GM21528 (cell line): ENCODE measurements around the gene C1GALT1.
"Not testable (repeated sequence)": the region's sequence is repeated elsewhere in the genome, so short reads cannot be mapped to it uniquely, and the experiment has no call there.

Experiments
- ATAC-seq: cut with Tn5 transposase; IDR thresholded peaks from one replicate; pipeline ENCODE4 v1.9.1; 2021; ENCODE audit warnings: mild to moderate bottlenecking, moderate library complexity; ENCODE audit not compliant: unreplicated experiment, low FRiP score

C1GALT1 gene

DNA sequence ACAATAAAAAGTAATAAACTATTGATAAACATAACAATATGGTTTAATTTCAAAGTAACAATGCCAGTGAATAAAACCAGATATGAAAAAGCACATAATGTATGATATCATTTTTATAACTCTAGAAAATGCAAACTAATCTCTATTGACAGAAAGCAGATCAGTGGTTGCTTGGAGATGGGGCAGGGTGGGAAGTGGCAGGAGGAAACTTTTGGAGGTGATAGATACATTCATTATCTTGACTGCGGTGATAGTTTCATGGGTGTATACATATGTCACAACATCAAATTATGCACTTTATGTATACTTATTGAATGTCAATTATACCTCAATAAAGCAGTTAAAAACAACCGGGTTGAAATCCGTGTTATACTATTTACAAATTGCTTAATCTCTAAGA, 16.0 kb upstream of the C1GALT1 start:
- ATAC-seq: no peak

DNA sequence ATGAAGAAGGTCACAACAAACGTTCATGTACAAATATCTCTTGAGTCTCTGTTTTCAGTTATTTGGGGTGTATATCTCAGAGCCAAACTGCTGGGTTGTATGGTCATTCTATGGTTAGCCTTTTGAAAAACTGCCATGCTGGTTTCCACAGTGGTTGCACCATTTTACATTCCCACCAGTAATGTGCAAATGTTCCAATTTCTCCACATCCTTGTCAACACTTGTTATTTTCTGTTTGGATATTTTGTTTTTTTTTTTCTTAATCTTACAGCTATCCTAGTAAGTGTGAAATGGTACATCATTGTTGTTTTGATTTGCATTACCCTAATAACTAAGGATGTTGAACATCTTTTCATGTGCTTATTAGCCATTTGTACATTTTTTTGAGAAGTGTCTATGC, 13.0 kb upstream of the C1GALT1 start:
- ATAC-seq: no peak

DNA sequence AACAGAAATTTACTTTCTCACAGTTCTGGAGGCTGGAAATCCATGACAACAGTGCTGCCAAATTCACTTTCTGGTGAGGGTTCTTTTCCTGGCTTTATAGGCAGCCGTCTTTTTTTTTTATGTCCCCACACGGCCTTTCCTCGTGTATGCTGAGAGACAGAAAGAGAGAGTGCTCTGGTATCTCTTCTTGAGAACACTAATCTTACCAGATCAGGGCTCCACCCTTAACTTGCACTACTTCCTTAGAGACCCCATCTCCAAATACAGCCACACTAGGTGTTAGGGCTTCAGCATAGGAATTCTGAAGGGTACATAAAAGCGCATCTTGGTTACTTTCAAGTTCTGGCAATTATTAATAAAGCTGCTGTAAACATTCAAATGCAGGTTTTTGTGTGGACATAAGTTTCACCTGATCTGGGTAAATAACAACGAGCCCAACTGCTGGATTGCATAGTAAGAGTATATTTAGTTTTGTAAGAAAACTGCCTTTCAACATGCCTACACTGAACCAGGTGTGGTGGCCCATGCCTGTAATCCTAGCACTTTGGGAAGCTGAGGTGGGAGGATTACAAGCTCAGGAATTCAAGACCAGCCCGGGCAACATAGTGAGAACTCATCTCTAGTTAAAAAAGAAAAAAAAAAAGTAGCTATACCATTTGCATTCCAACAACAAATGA, 8.2 kb upstream of the C1GALT1 start:
- no peak for ATAC-seq

DNA sequence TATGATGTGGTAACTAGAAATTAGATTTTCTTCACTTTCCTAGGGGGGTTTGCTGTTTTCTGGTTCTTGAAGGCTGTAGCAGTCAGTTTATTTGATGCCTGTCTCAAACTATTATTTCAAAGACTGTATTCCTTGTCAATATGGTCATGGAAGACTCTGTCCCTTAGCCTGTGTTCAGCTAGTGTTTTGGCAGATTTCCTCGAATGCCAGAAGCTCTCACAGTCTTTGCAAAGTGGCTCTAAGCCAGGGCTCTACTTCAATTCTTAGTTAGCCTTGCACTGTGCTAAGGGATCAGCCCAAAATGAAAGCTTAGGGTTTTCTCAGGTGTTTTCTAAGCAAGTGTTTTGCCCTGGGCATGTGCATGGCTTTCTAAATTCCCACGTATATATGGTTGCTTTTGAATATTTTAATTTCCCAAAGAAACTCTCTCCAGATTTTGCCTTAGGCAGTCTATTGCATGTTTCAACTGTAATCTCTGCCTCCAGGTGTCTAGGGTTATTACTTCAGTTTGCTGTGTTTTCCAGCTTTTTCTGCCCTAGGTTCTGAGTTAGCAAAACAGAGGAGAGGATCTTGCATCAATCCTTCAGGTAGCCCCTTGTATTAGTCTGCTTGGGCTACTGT, 7.2 kb upstream of the C1GALT1 start:
- no peak for ATAC-seq

DNA sequence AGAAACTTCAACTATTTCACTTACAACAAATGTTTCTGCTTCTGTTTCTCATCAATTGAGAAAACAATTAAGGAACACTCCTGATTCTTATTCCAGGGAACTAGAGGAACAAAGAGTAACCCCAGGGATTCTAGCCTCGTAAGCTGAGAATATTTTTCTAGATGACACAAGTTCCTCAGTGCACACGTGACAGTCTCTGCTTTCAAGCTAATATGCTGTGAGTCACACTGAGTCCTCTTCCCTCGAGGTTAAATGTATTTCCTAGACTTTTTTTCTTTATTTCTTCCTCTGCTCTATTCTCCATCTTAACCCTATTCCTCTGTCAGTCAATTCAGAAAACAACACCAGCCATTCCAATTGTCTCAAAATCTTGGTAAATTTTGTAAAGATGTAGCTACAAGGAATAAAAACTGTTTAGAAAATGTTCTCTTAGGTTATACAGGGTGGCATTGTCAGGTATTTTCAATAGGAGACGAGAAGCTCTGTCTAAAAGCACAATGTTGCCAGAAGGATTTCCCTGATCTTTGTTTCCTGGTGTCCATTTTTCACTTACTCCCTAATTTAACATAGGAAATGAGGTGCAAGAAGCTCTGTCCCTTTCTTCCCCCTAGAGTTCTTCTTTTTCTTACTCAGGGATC, 5.8 kb upstream of the C1GALT1 start:
- ATAC-seq: no peak

DNA sequence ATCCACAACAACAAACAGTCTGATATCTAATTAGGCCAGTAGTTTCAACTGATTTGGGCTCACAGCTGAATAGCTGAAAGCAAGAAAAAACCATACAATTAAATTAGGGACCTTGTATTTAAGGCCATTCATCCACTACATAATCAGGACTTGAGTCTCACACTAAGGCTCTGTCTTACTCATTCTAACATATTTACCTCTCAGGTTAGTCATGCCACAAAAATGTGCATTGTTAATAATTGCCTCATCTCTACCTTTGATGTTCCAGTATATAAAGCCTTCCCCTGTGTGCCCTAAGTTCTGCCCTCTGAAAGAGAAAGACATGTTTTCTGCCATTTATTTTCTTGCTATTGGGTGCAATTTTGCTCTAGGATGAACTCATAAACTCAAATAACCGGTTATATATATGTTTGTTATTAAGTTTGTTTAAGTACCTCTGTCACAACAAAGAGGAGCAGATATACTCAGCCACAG, 5.3 kb upstream of the C1GALT1 start:
- no peak for ATAC-seq

DNA sequence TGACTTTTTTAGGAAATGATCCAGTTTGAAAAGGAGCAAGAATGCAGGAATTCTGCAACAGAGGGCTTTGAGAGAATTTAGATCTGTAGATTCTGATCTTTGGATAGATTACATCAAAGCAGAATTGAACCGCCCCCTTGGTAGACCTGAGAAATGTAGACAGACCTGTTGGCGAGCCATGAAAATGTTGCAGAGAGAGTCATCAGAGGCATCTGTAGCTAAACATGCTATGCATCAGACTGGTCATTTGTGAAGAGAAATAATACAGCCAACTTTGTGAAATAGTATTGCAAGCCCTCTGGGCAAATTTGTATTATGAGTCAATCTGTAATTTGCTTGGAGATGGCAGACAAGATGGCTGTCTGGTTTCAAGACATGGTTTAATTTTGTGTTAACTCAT, 4.3 kb upstream of the C1GALT1 start:
- no peak for ATAC-seq

DNA sequence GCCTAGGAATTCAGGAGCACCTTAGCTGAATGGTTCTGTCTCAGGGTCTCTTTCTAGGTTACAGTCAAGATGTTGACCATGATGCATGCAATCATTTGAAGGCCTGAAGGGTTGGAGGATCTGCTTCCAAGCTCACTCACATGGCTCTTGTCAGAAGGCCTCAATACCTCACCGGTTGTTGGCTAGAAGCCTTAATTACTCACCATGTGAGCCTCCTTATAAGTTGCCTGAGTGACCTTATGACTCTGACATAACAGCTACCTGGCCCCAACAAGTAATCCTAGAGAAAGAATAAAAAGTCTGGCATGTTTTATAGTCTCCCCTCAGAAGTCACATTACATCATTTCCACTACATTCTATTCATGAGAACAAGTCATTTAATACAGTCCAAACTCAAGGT, 3.4 kb upstream of the C1GALT1 start:
- no peak for ATAC-seq

DNA sequence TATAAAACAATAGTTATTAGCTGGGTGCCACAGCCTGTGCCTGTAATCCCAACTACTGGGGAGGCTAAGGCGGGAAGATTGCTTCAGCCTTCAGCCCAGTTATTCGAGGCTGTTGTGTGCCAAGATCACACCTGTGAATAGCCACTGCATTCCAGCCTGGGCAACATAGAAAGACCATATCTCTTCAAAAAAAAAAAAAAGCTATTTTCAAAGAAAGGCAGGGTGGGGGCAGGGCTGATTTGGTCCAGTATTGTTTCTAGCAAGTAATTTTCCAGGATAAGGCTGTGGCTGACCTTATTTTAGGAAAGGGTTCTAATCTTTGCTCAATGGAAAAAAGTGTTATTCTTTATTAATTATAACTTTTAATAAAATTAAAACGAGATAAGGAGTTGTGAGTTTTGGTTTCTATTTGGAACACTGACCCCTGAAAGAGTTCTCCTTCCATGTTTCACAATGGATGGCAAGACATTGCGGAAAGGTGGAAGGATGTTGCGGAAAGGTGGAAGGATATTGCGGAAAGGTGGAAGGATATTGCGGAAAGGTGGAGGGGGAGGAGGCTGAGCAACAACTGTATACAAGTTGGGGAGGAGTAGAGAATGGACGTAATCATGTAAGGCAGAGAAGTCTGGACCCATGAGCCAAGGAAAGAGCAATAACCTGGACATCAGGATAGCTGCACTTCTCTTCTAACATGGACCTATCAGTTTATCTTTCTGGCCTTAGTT, 1.5 kb upstream of the C1GALT1 start:
- no peak for ATAC-seq

DNA sequence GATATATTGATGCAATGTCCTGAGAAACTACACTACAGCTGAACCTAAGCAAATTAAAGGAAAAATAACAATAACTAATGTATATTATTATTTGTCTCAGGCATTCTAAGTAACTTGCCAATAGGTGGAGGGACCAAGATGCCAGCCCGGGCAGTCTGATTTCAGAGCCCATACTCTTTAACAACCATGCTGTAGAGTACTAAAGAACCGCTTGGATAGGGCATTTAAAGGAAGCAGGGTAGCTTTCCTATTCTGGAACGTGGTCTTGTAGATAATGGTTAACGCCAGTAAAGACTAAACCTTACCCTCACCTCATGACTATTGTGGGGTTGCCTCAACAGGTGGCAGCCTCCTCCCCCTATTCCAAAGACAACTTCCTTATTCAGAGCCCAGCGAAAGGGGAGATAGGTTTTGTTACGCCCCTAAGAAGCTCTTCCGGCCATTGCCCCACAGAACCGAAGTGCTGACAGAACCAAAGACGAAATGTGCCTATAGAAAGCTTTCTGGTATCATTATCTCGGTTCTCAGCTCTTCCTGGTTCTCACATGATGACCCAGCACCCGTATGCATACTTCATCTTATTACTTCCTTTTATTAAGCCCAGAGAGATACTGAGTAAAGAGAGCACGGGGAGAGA, 707 bp upstream of the C1GALT1 start:
- ATAC-seq: peak; percentile 54

DNA sequence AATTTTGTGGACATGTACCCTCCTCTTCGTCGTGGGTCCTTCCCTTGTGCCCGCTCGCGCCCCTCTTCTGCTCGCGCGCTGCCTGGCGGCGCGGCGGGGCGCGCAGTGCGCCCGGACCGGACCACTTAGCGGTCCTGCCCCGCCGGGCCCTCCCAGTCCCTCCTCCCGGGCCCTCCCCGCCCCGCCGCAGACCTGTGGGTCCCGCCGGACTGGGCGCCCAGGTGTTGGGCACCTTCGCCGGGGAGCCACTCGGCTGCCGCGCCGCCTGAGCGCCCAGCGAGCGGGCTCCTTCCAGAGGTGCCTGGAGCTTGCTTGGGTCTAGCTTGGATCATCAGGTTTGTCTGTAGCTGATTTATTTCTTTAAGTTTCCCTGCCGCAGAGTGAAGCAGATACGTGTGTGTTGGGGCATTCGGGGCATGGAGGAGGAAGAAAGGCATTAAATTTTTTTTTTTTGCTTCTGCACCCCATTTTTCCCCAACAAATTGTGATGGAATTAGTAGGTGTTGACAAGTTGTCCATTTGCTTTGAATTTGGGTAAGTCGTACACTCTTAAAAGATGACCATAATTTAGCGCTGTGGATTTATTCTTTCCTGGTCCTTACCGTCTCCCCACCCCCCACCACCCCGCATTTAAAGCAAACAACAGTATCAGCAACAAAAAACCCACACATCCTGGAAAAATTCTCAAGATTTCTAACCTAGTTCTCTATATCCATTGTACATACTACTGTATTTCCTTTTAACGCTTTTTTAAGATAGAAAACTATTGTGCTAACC, 905 bp downstream of the C1GALT1 start:
- ATAC-seq: peak; percentile 34

DNA sequence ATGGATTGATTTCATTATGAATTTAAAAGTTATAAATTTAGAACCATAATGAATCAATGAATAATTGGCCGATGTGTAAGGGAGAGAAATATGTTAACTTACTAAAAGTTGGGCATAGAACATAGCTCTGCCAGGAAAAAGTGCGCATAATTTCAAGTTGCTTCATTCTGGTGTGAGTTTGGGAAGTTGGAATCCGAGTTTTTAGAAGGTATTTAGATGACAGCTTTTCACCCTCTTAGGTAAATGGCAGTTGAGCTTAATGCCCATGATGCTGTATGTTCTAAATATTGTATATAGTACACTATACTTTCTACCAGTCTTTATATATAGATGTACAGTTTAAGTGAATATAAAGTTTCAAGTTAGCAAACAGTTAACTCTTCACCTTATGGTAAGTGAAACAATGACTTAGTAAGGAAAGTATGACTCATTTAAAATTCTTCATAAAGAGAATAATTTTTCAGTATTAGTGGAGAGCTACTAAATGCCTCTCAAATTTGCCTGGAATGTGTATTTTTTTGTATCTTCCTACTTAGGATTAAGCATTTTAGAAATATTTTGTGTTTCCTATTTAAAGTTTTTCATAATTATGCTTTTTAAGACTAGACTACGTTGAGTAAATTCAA, 1.6 kb downstream of the C1GALT1 start:
- ATAC-seq: no peak

DNA sequence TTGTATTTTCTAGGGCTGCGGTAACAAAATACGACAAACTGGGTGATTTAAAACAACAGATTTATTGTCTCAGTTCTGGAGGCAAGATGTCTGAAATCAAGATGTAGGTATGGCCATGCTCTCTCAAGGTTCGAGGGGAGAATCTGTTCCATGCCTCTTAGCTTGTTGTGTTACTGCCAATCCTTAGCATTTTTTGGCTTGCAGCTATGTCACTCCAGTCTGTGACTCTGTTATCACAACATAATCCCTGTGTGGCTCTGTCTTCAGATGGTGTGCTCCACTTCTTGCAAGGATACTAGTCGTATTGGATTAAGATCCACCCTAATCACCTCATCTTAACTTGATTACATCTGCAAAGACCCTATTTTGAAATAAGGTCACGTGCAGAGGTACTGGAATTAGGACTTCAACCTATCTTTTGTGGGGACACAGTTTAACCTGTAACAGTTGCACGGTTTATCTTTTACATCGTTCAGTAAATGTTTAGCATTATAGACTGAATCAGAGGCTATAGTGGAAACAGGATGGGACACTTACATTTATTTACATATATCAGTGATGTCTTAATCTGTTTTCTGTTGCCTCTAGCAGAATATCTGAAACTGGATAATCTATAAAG, 3.1 kb downstream of the C1GALT1 start:
- ATAC-seq: no peak

DNA sequence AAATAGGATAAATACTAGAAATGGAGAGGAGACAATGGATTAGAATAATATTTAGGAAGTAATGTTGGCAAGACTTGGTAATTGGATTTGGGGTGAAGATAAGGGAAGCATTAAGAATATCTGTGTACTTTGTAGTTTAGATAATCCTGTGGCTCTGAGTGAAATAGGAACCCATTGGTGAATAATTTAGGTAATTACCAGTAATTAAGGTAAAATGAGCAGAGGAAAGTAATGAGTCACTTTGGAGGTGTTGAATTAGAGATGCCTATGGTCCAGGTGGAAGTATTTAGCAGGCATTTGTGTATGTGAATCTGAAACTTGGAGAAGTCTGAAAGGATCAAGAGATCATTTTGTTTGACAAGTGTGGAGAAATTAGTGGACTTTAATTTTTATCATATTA, 5.7 kb downstream of the C1GALT1 start:
- no peak for ATAC-seq

DNA sequence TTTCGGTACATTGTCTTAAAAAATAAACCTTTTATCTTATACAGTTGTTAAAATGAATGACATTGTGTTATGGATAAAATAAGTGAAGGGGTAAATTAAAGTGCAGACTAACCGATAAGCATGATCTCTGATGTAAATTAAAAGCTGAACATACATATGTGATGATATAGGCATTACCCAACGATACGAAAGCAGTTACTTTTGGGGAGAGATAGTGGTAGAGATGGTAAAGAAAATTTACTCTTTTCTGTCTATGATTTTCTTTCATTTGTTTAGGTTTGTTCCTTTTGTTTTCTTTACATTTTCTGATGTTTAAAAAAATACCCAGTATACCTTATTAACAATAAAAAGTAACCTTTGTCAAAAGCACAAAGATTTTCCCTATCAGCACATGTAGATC, 6.4 kb downstream of the C1GALT1 start:
- no peak for ATAC-seq

DNA sequence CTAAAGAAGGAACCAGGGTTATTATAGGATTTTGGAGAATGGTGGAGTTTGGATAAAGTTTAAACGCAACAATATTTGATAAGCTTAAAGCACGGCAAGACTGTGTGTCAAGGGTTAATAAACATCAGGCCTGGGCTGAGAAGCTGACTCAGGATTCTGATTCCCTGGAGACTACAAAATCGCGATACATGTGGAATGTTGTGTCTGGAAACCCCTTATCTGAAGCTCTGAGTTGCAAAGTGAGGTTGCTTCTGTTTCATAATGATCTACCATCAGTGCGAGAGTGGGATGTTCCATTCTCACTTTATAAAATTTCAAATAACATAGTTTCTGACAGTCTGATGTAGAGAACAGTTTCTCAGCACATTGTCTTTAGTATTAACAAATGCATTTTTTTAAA, 7.8 kb downstream of the C1GALT1 start:
- no peak for ATAC-seq

DNA sequence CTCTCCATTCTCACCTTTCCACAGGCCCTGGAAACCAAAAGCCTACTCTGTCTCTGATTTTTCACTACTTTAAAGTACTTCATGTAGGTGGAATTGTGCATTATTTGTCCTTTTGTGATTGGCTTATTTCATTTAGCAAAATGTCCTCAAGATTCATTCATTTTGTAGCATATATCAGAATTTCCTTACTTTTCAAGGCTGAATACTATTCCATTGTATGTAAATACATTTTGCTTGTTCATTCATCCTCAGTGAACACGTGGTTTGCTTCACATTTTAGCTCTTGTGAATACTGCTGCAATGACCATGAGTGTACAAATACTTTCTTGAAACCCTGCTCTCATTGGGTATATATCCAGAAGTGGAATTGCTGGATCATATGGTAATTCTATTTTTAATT, 8.8 kb downstream of the C1GALT1 start:
- no peak for ATAC-seq

DNA sequence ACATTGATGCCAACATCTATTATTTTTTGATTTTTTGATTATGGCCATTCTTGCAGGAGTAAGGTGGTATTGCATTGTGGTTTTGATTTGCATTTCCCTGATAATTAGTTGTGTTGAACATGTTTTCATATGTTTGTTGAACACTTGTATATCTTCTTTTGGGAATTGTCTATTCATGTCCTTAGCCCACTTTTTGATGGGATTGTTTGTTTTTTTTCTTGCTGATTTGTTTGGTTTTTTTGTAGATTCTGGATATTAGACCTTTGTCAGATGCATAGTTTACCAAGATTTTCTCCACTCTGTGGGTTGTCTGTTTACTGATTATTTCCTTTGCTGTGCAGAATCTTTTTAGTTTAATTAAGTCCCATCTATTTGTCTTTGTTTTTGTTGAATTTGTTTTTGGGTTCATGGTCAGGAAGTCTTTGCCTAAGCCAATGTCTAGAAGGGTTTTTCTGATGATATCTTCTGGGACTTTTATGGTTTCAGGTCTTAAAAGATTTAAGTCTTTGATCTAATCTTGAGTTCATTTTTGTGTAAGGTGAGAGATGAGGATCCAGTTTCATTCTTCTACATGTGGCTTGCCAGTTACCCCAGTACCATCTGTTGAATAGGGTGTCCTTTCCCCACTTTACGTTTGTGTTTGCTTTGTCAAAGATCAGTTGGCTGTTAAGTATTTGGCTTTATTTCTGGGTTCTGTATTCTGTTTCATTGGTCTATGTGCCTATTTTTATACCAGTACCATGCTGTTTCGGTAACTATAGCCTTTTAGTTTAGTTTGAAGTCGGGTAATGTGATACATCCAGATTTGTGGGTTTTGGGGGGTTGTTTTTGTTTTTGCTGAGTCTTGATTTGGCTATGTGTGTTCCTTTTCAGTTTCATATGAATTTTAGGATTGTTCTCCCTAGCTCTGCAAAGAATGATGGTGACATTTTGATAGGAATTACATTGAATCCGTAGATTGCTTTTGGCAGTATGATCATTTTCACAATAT, 10.7 kb downstream of the C1GALT1 start:
- not testable (repeated sequence) for ATAC-seq
